Activated CD4-positive, alpha-beta memory T cell treated with anti-CD3 and anti-CD28 coated beads, Interleukin-2, amount 10 ng/mL, durations not matched to agents 7 days and 5 days (primary cell): ENCODE results near the gene OR4Q2. TPM values are rescaled to one million over a fixed set of nuclear protein-coding genes. Genes with fewer than 3 reads are reported as not detected.

Experiments
- total RNA-seq, 2 experiments: library from RNA; stranded (reverse); gene quantifications; one replicate each; pipeline ENCODE4 v1.2.3, GENCODE V29; 2021

OR4Q2 gene
- total RNA-seq, 2 experiments from 2014 or later: not detected

Other genes starting within 250 kb of the OR4Q2 start
- gene OR4M1, start 228.7 kb upstream of the OR4Q2 start, total RNA-seq: not detected
- not detected for gene OR4N2, start 198.4 kb upstream of the OR4Q2 start, total RNA-seq
- not detected for gene OR4K2, start 127.0 kb upstream of the OR4Q2 start, total RNA-seq
- gene OR4K5, start 81.6 kb upstream of the OR4Q2 start, total RNA-seq: not detected
- not detected for gene OR4K1, start 71.2 kb upstream of the OR4Q2 start, total RNA-seq
- not detected for gene OR4K15, start 26.6 kb upstream of the OR4Q2 start, total RNA-seq
- gene OR4K14, start 17.1 kb downstream of the OR4Q2 start, total RNA-seq: not detected
- gene OR4K13, start 33.9 kb downstream of the OR4Q2 start, total RNA-seq: not detected
- not detected for gene OR4L1, start 57.9 kb downstream of the OR4Q2 start, total RNA-seq
- not detected for gene OR4K17, start 108.6 kb downstream of the OR4Q2 start, total RNA-seq
- not detected for gene OR4N5, start 136.7 kb downstream of the OR4Q2 start, total RNA-seq
- gene OR11G2, start 188.7 kb downstream of the OR4Q2 start, total RNA-seq: not detected
- not detected for gene OR11H6, start 221.5 kb downstream of the OR4Q2 start, total RNA-seq
- gene OR11H7, start 226.8 kb downstream of the OR4Q2 start, total RNA-seq: not detected
- not detected for gene OR11H4, start 237.1 kb downstream of the OR4Q2 start, total RNA-seq